ENCODE results near the gene SPINT1.

- no peak for TF ChIP-seq CTCF (IDR thresholded peaks at IDR 0.05)
- TF ChIP-seq POLR2A (IDR thresholded peaks at IDR 0.05), result no peak
- no peak for TF ChIP-seq POLR2AphosphoS5 (IDR thresholded peaks at IDR 0.05)
Observed at GRCh38 chr15:40826423-40827075, 17.3 kb upstream of the SPINT1 start.

All from transverse colon (tissue), 4 donors.